NCI-H345 treated with DMSO at 0.1 percent for 48 hours (cell line): ENCODE measurements around the gene ZNF417.
"Not testable (repeated sequence)": the region's sequence is repeated elsewhere in the genome, so short reads cannot be mapped to it uniquely, and the experiment has no call there.

Experiments
- DNase-seq: peaks from one replicate; lab custom pipeline; 2025; ENCODE audit not compliant: unreplicated experiment; lab: John Stamatoyannopoulos, UW

ZNF417 gene

GRCh38 chr19:57888107-57888559 is 28.3 kb downstream of the ZNF417 start:
- no peak for DNase-seq

- DNase-seq = no peak
Measured at GRCh38 chr19:57887195-57887941, 29.0 kb downstream of the ZNF417 start.

GRCh38 chr19:57886046-57886445 is 30.3 kb downstream of the ZNF417 start:
- no peak for DNase-seq

GRCh38 chr19:57873883-57874799 is 42.3 kb downstream of the ZNF417 start:
- not testable (repeated sequence) for DNase-seq

GRCh38 chr19:57872450-57872849 is 43.9 kb downstream of the ZNF417 start:
- no peak for DNase-seq

GRCh38 chr19:57870225-57870624 is 46.2 kb downstream of the ZNF417 start:
- no peak for DNase-seq

GRCh38 chr19:57869655-57870054 is 46.7 kb downstream of the ZNF417 start:
- not testable (repeated sequence) for DNase-seq

GRCh38 chr19:57867868-57868492 is 48.4 kb downstream of the ZNF417 start:
- no peak for DNase-seq
